GM12872 (cell line): Measurements from ENCODE around the gene VWA8.

Experiments used
- TF ChIP-seq, protein P1 (sequence below): IDR thresholded peaks from 3 replicates; pipeline ENCODE4 v1.5.1; 2011; ENCODE audit warnings: low read depth, mild to moderate bottlenecking, low read length, moderate library complexity; ENCODE audit not compliant: insufficient read depth

VWA8 gene

DNA sequence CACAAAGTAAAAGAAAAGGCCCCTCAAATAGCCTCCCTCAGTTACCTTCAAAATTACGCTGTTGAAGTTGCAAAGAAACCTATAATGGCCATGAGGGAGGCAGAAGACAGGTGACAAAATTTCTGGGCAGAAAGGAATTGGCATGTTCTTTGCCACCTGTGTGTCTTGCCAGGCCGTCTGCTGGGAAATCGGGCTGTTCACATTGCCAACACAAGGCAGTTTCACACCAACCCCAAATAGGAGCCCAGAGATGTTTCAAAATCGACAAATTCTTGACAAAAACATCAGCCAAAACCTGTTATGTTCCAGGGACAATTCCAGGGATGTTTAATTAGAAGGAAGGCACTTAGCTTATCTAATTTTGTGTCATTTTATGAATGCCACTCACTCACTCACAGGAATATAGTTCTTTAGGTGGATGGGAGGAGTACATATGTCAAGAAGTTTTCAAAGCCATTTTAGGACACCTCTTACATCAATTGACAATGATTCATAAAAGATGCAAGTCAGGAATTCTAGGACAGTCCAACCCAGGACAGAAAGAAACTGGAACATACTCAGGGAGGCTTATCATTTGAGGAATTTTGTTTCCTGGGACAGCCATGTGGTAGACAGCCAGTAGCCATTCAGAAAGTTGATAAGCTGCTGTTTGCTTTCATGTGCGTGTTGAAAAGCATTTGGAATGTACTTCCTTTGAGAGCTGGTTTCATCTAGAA, 339.0 kb downstream of the VWA8 start:
- TF ChIP-seq, protein P1, sequence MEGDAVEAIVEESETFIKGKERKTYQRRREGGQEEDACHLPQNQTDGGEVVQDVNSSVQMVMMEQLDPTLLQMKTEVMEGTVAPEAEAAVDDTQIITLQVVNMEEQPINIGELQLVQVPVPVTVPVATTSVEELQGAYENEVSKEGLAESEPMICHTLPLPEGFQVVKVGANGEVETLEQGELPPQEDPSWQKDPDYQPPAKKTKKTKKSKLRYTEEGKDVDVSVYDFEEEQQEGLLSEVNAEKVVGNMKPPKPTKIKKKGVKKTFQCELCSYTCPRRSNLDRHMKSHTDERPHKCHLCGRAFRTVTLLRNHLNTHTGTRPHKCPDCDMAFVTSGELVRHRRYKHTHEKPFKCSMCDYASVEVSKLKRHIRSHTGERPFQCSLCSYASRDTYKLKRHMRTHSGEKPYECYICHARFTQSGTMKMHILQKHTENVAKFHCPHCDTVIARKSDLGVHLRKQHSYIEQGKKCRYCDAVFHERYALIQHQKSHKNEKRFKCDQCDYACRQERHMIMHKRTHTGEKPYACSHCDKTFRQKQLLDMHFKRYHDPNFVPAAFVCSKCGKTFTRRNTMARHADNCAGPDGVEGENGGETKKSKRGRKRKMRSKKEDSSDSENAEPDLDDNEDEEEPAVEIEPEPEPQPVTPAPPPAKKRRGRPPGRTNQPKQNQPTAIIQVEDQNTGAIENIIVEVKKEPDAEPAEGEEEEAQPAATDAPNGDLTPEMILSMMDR: no peak

DNA sequence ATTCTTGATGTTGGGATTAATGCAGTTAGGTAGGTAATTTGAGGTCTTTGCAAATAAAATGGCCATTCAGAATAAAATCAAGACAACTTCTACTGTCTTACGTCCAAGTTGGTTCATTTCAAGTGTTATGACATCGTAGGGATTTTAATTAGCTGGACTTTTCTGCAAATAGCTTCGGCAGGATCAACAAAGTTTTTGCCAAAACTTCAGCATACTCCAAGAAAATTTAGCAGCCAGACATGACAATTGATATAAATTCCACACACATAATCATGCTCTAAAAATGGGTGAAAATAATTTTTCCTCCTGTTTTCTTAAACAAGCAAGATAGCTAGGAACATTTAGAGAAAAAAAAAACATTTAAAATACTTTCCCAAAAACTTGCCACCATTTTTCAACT, 344.8 kb downstream of the VWA8 start:
- TF ChIP-seq, protein P1: no peak

DNA sequence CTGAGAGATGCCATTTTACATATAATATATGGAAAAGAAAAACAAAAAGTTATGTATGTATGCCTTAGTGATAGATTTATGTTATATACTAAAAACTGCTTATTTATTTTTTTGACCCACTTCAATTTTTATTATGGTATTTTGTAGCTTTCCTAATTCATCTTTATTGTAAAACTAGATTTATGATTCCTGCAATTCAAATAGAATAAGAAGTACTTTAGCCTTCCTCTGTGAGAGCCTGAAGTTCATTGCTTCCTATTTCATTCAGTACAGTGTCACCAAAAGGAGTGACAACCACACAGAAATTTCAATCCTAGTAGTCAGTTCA, 345.4 kb downstream of the VWA8 start:
- TF ChIP-seq, protein P1: no peak

DNA sequence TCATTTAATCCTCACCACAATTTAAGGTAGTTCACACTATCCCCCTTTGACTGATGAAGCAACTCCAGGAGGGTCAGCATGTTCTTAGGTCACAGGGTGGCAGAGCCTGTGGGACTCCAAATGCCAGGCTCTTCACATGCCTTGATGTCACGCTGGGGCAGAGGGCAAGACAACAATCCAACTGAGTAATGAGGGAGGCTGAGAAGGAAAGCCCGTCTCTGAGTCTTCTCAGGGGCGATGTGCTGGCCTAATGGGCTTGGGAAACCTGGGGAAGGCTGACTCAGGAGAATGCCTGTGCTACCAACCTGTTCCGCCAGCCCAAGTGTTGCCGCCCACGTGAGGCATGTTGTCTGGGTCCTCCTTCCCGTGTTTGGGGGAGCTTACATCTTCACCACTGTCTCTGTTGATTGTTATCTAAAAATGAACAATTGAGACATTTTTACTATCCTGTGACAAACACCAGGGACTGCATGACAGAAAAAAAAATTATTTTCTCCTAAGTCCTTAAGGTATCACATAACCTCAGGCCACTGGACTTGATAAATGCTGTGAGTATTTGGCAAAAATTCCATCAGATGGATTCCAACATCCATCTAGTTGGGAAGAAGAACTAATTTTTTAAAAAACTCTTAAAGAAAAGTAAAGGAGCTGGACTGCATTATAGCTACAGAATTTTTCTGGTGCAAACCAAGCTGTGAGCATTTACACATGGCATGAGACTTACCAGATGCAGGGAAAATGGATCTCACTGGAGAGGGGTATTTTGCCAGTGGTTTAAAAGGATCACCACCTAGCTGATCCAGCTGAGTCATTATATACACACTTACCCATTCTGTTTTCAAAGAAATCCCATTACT, 346.0 kb downstream of the VWA8 start:
- TF ChIP-seq, protein P1: no peak

DNA sequence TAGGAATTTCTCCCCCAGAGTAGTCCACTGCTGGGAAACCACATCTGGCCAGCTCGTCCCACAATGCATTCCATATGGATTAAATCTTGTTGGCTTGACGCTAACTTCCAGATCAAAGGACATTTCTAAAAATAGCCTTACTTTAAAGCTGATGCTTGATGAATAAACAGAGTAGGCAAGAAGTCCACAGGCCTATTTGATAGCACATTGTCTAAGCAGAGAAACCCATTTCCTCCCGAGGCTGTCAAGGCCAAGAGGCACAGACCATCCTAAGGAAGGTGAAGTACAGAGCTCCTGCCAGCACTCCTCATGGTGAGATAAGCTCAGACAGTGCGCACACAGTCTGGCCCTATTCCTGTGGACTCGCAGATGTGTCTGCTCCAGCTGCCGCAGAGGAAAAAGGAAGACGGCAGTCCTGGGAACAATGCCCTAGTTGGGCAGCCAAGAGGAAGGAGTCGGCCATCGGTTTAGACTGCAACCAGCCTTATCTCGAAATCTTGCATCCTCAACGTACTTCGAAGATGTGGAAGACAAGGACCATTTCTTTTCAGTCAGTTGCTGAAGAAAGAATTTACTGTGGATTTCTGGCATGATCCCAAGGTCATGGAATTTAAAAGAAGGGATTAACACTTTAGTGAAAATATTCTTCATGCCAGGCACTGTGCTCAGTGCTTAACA, 346.8 kb downstream of the VWA8 start:
- TF ChIP-seq, protein P1: no peak

DNA sequence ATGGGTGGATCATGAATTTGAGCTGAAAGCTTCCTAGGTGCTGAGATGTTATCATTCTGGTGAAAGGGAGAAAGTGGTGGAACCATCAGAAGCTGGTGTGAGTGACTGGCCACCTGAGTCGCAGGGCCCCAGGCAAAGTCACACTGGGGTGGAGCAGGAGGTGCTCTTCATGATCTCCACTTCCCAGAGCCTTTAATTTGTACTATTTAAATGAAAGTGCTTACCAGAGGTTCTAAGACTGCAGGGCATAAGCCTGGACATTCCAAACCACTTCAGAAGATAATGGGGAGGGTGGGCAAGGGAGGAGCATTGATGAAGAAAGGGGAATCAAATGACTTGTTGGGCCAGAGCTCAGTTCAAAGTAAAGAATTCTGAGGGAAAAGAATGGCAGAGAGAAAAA, 347.4 kb downstream of the VWA8 start:
- TF ChIP-seq, protein P1: no peak

DNA sequence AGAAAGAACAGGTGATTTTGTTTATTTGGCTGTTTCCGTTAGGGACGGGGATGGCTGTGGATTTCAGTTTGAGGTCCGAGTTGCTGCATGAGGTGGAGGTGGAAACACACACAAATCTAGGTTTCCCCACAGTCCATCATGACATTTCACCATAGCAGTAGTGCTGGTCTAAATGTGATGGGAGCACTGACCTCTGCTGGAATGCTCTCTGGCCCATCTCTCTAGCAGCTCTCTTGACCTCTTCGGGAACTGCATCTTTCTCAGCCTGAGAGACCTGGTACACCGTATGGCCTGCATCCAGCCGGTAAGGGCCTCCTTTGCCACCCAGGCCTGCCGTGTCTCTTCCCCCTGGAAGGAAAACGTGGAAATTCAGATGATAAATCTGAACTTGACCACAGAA, 349.5 kb downstream of the VWA8 start:
- TF ChIP-seq, protein P1: no peak
